Kidney epithelial cell (primary cell): ENCODE data around the gene DIP2A. TPM values are rescaled to one million over a fixed set of nuclear protein-coding genes. Genes with fewer than 3 reads are reported as not detected.

ENCODE experiments used
- DNase-seq: peaks from one replicate; pipeline ENCODE4 v3.0.0-alpha.2; 2010; ENCODE audit warnings: low read depth
- H3K27me3 ChIP-seq: 2 replicates; pipeline ENCODE4 v1.6.0; 2011; ENCODE audit warnings: low read length; ENCODE audit not compliant: control insufficient read depth, insufficient read depth
- H3K36me3 ChIP-seq: 2 replicates; pipeline ENCODE4 v1.5.1; 2011; ENCODE audit warnings: low read length; ENCODE audit not compliant: control insufficient read depth, insufficient read depth
- H3K4me3 ChIP-seq: 2 replicates; pipeline ENCODE4 v1.5.1; 2011; ENCODE audit warnings: low read depth, mild to moderate bottlenecking, control low read depth, low read length
- CTCF ChIP-seq: IDR thresholded peaks from 2 replicates; pipeline ENCODE4 v1.5.1; 2011; ENCODE audit warnings: mild to moderate bottlenecking, moderate library complexity, low read length, control low read depth, inconsistent platforms; ENCODE audit not compliant: insufficient read depth, poor library complexity, severe bottlenecking
- total RNA-seq: library from RNA; depleted of rRNA; stranded (reverse); fragments of >200 nt; gene quantifications from 2 replicates; pipeline ENCODE4 v1.2.3, GENCODE V29; 2015

Gene DIP2A
- total RNA-seq, 1 donor from 2014 or later = 16.0 TPM

GRCh38 chr21:46546799-46547198 is 88.1 kb downstream of the DIP2A start:
- Histone ChIP-seq H3K36me3 (no peaks in the 10 kb centered on the region), H3K4me3 (no peak overlapping the region), H3K27me3 (no peaks in the 10 kb centered on the region)
- TF ChIP-seq CTCF = no peak
- no peak for DNase-seq

GRCh38 chr21:46549650-46550049 is 91.0 kb downstream of the DIP2A start:
- H3K27me3 ChIP-seq = no peaks in the 10 kb centered on the region
- TF ChIP-seq CTCF = no peak
- no peak for DNase-seq
- H3K4me3 ChIP-seq = no peak overlapping the region
- peaks cover 1% of the 10 kb centered on the region for H3K36me3 ChIP-seq

GRCh38 chr21:46550116-46550941 is 91.6 kb downstream of the DIP2A start:
- Histone ChIP-seq H3K36me3 (peaks cover 1% of the 10 kb centered on the region), H3K27me3 (no peaks in the 10 kb centered on the region), H3K4me3 (no peak overlapping the region)
- no peak for DNase-seq
- TF ChIP-seq CTCF = no peak

GRCh38 chr21:46551636-46552241 is 93.0 kb downstream of the DIP2A start:
- no peak overlapping the region for H3K4me3 ChIP-seq

GRCh38 chr21:46552274-46552673 is 93.6 kb downstream of the DIP2A start:
- no peak for TF ChIP-seq CTCF
- peaks cover 1% of the 10 kb centered on the region for H3K36me3 ChIP-seq
- H3K4me3 ChIP-seq = no peak overlapping the region
- DNase-seq = no peak
- H3K27me3 ChIP-seq = no peaks in the 10 kb centered on the region

More at GRCh38 chr21:46551636-46552241, 93.0 kb downstream of the DIP2A start:
- TF ChIP-seq CTCF = no peak
- no peaks in the 10 kb centered on the region for H3K27me3 ChIP-seq
- no peak for DNase-seq
- H3K36me3 ChIP-seq = peaks cover 1% of the 10 kb centered on the region

- peaks cover 2% of the 10 kb centered on the region for H3K36me3 ChIP-seq
- no peak for TF ChIP-seq CTCF
- no peak for DNase-seq
These were observed 94.2 kb downstream of the DIP2A start for GRCh38 chr21:46552865-46553379.

More at GRCh38 chr21:46552865-46553379, 94.2 kb downstream of the DIP2A start:
- no peak overlapping the region for H3K4me3 ChIP-seq
- H3K27me3 ChIP-seq = no peaks in the 10 kb centered on the region
